ENCODE results near the gene GUCY1B1. TPM values are rescaled to one million over a fixed set of nuclear protein-coding genes. Genes with fewer than 3 reads are reported as not detected.
A peak's percentile ranks its signal among the peaks of the same experiment; 100 is the strongest.
"Not testable (repeated sequence)": the region's sequence is repeated elsewhere in the genome, so short reads cannot be mapped to it uniquely, and the experiment has no call there.

Gene GUCY1B1
- total RNA-seq, 1 donor, result 29.6 TPM

GRCh38 chr4:155795991-155796390 lies 37.2 kb downstream of the GUCY1B1 start:
- DNase-seq (ENCODE audit: low read depth in 2 of 3, low spot score in 2 of 3), result peak in 2 of 3 donors; percentile 26 to 48

- DNase-seq (ENCODE audit: low read depth in 2 of 3, low spot score in 2 of 3), result not testable (repeated sequence)
Measured at GRCh38 chr4:155797581-155797980, 38.8 kb downstream of the GUCY1B1 start.

GRCh38 chr4:155799116-155799793 lies 40.4 kb downstream of the GUCY1B1 start:
- DNase-seq (ENCODE audit: low read depth in 2 of 3, low spot score in 2 of 3), result no peak

GRCh38 chr4:155799794-155800123 lies 40.9 kb downstream of the GUCY1B1 start:
- no peak for DNase-seq (ENCODE audit: low read depth in 2 of 3, low spot score in 2 of 3)

GRCh38 chr4:155800685-155801343 lies 42.0 kb downstream of the GUCY1B1 start:
- no peak for DNase-seq (ENCODE audit: low read depth in 2 of 3, low spot score in 2 of 3)

GRCh38 chr4:155802190-155802959 lies 43.6 kb downstream of the GUCY1B1 start:
- no peak for DNase-seq (ENCODE audit: low read depth in 2 of 3, low spot score in 2 of 3)

GRCh38 chr4:155805016-155805415 lies 46.2 kb downstream of the GUCY1B1 start:
- no peak for DNase-seq (ENCODE audit: low read depth in 2 of 3, low spot score in 2 of 3)

GRCh38 chr4:155807021-155807420 lies 48.2 kb downstream of the GUCY1B1 start:
- no peak for DNase-seq (ENCODE audit: low read depth in 2 of 3, low spot score in 2 of 3)

GRCh38 chr4:155809835-155810234 lies 51.0 kb downstream of the GUCY1B1 start:
- DNase-seq (ENCODE audit: low read depth in 2 of 3, low spot score in 2 of 3), result peak in 2 of 3 donors; percentile 56 to 87

GRCh38 chr4:155811083-155811482 lies 52.3 kb downstream of the GUCY1B1 start:
- no peak for DNase-seq (ENCODE audit: low read depth in 2 of 3, low spot score in 2 of 3)

GRCh38 chr4:155818639-155819038 lies 59.8 kb downstream of the GUCY1B1 start:
- no peak for DNase-seq (ENCODE audit: low read depth in 2 of 3, low spot score in 2 of 3)

GRCh38 chr4:155819066-155819465 lies 60.2 kb downstream of the GUCY1B1 start:
- DNase-seq (ENCODE audit: low read depth in 2 of 3, low spot score in 2 of 3), result no peak

- DNase-seq (ENCODE audit: low read depth in 2 of 3, low spot score in 2 of 3), result no peak
Measured at GRCh38 chr4:155820887-155821518, 62.2 kb downstream of the GUCY1B1 start.

- no peak for DNase-seq (ENCODE audit: low read depth in 2 of 3, low spot score in 2 of 3)
Measured at GRCh38 chr4:155822572-155822971, 63.8 kb downstream of the GUCY1B1 start.

- no peak for DNase-seq (ENCODE audit: low read depth in 2 of 3, low spot score in 2 of 3)
Measured at GRCh38 chr4:155828628-155829027, 69.8 kb downstream of the GUCY1B1 start.

- no peak for DNase-seq (ENCODE audit: low read depth in 2 of 3, low spot score in 2 of 3)
Measured at GRCh38 chr4:155832664-155833063, 73.8 kb downstream of the GUCY1B1 start.

- DNase-seq (ENCODE audit: low read depth in 2 of 3, low spot score in 2 of 3), result no peak
Measured at GRCh38 chr4:155837203-155837796, 78.5 kb downstream of the GUCY1B1 start.

GRCh38 chr4:155842080-155842479 lies 83.3 kb downstream of the GUCY1B1 start:
- no peak for DNase-seq (ENCODE audit: low read depth in 2 of 3, low spot score in 2 of 3)

GRCh38 chr4:155846929-155847328 lies 88.1 kb downstream of the GUCY1B1 start:
- no peak for DNase-seq (ENCODE audit: low read depth in 2 of 3, low spot score in 2 of 3)

GRCh38 chr4:155849042-155849441 lies 90.2 kb downstream of the GUCY1B1 start:
- no peak for DNase-seq (ENCODE audit: low read depth in 2 of 3, low spot score in 2 of 3)

GRCh38 chr4:155853189-155853588 lies 94.4 kb downstream of the GUCY1B1 start:
- no peak for DNase-seq (ENCODE audit: low read depth in 2 of 3, low spot score in 2 of 3)
